GM19467 (cell line): ENCODE data around the gene SH3TC1.
A peak's percentile ranks its signal among the peaks of the same experiment; 100 is the strongest.

Experiments
- ATAC-seq: cut with Tn5 transposase; IDR thresholded peaks from one replicate; pipeline ENCODE4 v1.9.1; 2021; ENCODE audit warnings: mild to moderate bottlenecking, moderate library complexity; ENCODE audit not compliant: unreplicated experiment

SH3TC1 gene

DNA sequence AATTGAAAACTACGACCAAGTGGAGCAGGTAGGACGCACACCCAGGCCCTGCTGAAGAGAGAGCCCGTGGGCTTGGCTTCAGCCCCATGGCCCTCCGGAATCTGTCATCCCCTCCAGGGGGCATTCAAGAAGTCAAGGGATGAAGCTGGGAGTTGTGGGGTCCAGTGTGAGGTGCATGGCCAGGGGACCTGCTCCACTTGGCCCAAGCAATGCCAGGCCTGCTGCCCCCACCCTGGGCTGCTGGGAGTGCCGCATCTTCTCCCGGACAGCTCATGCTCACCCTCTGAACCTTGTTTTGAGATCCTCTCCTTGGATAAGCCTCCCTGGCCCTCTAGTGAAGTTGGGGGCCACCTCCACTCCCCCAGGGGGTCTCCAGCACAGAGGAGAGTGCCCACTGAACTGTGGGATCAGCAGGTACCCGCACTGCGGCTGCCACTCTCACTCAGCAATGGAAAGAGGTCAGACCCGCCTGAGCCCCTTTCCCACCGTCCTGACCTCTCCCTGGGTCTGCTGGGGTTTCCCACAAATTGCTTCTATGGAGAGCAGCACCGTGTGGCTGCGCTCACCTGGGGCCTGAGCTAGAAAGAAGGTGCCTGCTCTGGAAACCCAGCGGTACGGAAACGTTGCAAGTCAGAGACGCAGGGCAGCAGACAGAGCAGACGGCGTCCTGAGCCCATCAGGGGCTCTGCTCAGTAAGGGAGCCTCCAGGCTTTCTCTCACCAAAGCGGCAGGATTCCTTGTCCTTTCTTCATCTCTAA is 35.5 kb upstream of the SH3TC1 start:
- no peak for ATAC-seq

DNA sequence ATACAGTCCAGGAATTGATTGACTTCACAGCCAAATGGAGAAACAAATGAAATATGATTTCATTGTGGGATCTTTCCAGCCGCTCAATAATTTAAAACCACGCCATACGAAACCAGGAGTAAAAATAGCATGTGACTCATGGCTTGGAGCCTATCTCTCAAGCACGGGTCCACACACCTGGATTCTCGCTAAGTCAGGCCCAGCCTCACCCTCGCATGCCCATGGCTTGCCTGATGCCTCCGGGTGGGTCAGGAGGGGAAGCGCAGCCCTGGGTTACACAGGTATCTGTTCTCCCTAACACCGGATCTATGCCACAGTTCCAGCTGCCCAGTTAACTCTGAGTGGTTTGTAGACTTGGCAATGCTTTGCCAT is 34.9 kb upstream of the SH3TC1 start:
- ATAC-seq: no peak

DNA sequence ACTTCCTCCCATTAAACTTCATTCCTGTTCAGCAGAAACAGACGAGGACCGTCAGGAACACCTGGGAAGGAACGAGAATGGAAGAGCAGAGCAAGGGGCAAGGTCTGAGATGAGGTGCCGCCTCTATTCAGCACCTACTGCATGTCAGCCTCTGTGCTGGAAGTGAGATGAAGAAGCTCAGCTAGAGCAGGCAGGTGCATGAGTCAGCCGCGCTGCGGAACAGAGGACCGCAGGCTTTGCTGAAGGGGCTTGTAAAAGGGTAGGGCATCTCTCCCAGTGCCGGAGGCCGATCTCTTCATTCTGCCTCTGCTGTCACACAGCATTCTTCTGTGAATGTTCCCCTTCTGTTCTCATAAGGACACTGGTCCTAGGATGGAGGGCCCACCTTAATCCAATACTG is 34.4 kb upstream of the SH3TC1 start:
- ATAC-seq: no peak

DNA sequence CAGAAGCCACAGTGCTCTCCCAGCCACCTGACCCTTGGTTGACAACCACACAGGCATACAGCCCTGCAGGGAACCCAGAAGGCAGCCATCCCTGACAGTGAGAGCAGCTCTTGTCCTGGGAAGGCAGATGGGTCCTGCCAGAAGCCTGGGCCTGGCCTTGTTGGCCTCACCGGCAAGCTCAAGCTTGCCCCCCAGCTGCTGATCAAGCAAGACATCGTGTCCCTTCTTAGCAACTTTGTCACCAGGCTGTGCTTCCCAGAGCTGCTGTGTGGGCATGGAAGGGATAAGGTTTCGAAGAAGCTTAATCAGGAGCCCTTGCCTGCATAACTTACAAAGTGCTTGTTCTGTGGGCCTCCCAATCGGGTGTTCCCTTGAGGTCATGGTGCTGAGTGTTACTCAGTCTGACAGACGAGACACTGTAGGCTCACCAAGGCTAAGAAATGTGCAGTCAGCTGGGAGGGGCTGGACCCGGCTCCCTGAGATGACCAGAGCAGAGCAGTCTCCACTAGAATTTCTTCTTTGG is 33.7 kb upstream of the SH3TC1 start:
- ATAC-seq: no peak

GRCh38 chr4:8167291-8167690 is 31.8 kb upstream of the SH3TC1 start:
- no peak for ATAC-seq

- no peak for ATAC-seq
Observed at GRCh38 chr4:8167815-8168214, 31.3 kb upstream of the SH3TC1 start.

DNA sequence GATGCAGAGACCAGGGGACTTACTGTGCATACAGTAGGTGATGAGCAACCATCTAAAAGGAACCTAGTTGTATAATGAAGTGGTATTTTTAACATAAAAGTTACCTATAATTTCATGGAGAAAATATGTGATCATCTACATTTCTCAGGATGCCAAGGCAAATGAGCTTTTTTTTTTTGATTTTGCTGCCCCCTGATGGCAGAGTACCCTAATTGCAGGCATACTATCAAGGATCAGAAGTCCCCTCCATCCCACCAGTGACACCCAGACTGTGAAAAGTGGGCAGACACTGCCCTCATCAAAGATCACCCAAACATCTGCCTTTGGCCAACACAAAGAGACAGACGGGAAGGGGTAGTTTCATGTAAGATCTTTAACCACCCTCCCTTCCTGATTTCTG is 30.9 kb upstream of the SH3TC1 start:
- no peak for ATAC-seq

- no peak for ATAC-seq
Observed at GRCh38 chr4:8168832-8169598, 30.1 kb upstream of the SH3TC1 start.

- ATAC-seq: no peak
Observed at GRCh38 chr4:8169763-8170162, 29.3 kb upstream of the SH3TC1 start.

DNA sequence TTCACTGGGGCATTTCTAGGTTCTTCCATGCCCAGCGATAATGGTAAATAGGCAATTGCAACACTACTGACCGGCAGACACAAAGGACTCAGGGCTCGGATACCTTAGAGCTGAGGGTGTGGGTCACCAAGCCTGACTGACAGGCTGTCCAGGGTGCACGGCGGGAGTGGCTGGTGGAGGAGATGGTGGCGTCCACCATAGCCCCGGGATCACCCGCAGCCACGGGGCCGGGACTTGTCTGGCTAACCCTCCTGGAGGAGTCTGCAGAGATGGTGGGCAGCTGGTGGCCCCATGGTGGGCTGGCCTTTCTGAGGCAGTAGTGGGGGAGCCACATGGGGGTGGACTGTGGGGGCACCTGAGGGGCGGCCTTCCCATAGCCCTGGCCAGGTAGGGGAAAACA is 28.7 kb upstream of the SH3TC1 start:
- ATAC-seq: no peak

- ATAC-seq: no peak
Observed at GRCh38 chr4:8171266-8171665, 27.8 kb upstream of the SH3TC1 start.

GRCh38 chr4:8171984-8172924 is 26.8 kb upstream of the SH3TC1 start:
- no peak for ATAC-seq

DNA sequence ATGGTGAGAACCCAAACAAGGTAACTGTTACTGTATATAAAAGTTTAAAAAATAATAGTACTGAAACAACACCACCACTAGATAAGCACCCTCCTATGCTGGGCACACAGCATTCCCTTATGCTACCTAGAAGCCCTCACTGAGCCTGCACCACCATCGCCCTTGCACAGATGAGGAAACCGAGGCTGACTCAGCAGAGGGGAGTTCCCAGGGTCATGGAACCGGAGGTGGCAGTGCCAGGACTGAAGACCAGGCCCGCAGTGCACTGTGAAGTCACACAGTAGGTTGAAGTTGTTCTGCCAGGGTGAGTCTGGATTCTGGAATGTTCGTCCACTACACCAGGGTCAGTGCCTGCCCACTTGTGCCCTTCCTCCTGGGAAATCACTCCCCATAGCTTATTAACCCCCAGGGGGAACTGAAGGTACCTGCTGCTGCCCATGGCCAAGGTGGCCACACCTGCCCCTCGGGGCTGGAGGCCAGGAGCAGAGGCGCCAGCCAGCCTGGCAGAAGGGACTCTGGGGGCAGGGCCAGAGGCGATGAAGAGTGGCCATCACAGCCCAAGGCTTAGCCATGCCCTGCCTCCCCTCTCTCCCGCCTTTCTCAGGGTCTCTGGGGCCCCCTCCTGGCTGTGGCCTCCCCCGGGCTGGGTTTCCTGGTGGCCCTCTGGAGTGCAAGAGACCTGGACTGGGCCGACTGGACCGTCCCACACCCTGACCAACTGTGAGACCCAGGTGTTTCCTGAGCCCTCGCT is 25.4 kb upstream of the SH3TC1 start:
- ATAC-seq: no peak

DNA sequence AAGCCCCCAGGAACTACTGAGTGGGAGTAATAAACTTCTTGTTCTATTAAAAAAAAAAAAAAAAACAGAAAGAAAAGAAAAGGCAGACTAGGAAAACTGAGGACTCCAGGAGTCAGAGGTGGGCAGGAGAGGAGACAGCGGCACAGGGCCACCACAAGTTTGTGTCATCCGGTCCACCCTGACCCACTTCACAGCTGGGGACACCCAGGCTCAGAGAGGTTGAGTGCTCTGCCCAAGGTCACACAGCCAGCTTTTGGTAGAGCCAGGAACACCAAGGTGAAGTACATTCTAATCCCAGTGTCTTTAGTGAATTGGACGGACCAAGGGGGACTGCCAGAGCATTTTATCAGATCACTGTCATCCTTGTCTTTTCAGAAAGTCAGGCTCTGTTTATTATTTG is 24.1 kb upstream of the SH3TC1 start:
- no peak for ATAC-seq

DNA sequence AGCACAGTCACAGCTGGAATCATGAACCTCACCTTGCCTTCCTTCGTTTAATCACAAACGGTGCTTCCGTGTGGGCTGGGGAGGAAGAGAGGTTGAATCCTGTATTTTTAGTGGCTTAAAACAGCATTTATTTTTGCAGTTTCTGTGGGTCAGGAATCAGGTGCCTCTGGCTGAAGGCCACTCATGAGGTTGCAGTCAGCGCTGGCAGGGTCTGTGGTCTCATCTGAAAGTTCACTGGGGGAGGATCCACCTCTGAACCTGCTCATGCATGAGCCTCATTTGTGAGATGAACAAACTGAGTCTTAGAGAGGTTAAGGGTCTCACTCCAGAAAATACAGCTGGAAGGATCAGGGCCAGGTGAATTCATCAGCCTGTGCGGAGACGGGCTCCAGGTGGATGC is 23.4 kb upstream of the SH3TC1 start:
- ATAC-seq: no peak

DNA sequence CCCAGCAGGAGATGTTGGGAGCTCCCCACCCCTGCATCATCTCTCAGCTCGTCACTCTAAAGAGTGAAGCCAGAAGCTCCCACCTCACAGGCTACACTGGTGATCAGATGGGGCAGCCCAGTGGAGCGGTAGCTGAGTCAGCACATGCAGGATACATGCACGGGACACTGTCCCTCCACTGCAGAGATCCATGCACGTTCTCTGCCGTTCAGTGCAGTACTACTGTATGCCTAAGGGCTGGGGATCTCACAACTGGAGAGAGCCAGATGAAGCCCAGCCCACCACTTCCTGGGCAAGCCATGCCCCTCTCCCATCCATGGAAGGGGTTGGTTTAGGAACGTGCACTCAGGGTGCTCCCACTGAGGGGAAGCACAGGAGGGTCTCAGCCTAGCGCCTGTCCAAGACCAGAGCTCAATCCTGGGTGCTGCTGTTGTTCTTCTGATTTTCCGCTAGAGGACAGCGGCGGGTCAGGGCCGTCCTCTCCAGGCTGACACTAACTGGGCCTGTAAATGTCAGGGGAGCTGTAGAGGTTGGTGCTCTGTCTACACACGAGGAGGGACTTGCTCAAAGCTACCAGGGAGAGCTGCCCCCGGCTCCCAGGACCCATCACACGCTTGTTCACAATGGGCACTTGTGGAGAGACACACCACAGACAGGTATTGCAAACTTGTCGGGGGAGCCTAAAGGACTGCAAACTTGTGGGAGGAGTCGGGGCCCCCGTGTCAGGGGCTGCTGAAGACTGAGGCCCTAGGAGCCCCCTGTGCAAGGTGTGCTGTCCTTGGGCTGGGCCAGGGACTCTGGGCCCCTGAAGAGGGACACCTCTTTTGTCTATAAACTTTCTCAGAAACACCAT is 22.3 kb upstream of the SH3TC1 start:
- peak; percentile 84 for ATAC-seq

- no peak for ATAC-seq
Observed at GRCh38 chr4:8177552-8177951, 21.5 kb upstream of the SH3TC1 start.

- ATAC-seq: no peak
Observed at GRCh38 chr4:8177956-8178355, 21.1 kb upstream of the SH3TC1 start.

GRCh38 chr4:8179074-8179473 is 20.0 kb upstream of the SH3TC1 start:
- ATAC-seq: no peak

DNA sequence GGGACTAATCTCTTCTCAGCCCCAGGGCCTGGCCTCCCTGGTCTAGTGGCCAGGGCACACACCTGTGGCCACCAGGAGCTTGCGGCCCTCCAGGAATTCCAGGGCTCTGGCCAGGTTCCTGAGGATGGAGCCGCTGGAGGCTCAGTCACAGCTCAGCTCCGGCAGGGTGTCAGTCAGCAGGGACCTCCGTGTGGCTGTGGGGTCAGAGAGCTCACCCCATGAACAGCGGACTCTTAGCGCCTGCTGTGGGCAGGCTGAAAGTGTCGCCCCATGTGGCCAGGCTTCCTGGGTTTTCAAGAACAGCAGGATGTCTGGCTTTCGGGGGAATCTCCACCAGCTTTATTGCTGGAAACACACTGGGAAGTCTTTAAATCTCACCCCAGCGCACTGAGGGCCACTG is 19.3 kb upstream of the SH3TC1 start:
- ATAC-seq: no peak
